Skeletal muscle cell (primary cell): ENCODE data around the gene ZNF148.

Experiments used
- DNase-seq: peaks from one replicate; pipeline ENCODE4 v3.0.0-alpha.2; 2010; ENCODE audit warnings: low read depth
- H3K4me3 ChIP-seq: 2 replicates; pipeline ENCODE4 v1.5.1; 2011; ENCODE audit warnings: low read depth, mild to moderate bottlenecking, control low read depth, low read length, moderate library complexity

Gene ZNF148

GRCh38 chr3:125177746-125178145 is 197.4 kb downstream of the ZNF148 start:
- no peak for DNase-seq
- H3K4me3 ChIP-seq = no peak overlapping the region
